Peyer's patch (tissue), 4 donors: ENCODE measurements around the gene AKAP3.

ENCODE experiments used
- CTCF ChIP-seq, 6 experiments: fragments of 450-650 bp in 4 of 6; fragments of 200-600 bp in 2 of 6; sonication (generic) in 1 of 6; IDR thresholded peaks; one replicate each; pipeline ENCODE4 v1.5.1; 2017 to 2019; ENCODE audit warnings: antibody characterized with exemption in 6 of 6, mild to moderate bottlenecking in 3 of 6, moderate library complexity in 1 of 6
- POLR2A ChIP-seq, 2 donors: fragments of 450-650 bp; IDR thresholded peaks; one replicate each; pipeline ENCODE4 v1.5.1; 2017; ENCODE audit warnings: antibody characterized with exemption in 2 of 2, mild to moderate bottlenecking in 2 of 2, moderate library complexity in 2 of 2

- TF ChIP-seq POLR2A (IDR thresholded peaks at IDR 0.05) (no peak), CTCF (IDR thresholded peaks at IDR 0.05) (no peak)
Observed at GRCh38 chr12:4588916-4589315, 59.9 kb downstream of the AKAP3 start.
